OCI-LY7 (cell line): ENCODE results near the gene FOXN1. TPM values are rescaled to one million over a fixed set of nuclear protein-coding genes. Genes with fewer than 3 reads are reported as not detected.

Source experiments
- BruUV-seq: library from RNA; stranded (reverse); fragments of 400-500 nt; replicated peaks from 2 replicates; lab custom pipeline; 2021; lab: Mats Ljungman, UMichigan
- CTCF ChIA-PET: fragments of 300-600 bp; sonication (Branson Sonifier 250); formaldehyde crosslinking; loops from one replicate; lab custom pipeline; 2022; ENCODE audit warnings: antibody characterized with exemption; ENCODE audit not compliant: unreplicated experiment; lab: Charles Lee
- POLR2A ChIA-PET: fragments of 300-600 bp; sonication (Branson Sonifier 250); formaldehyde crosslinking; loops from one replicate; lab custom pipeline; 2022; ENCODE audit warnings: antibody characterized with exemption; lab: Charles Lee
- DNase-seq: peaks from one replicate; pipeline ENCODE4 v3.0.0-alpha.2; 2015; ENCODE audit warnings: low spot score
- H2AFZ ChIP-seq: fragments of 200-600 bp; sonication (generic), shearing (Covaris generic); 2 replicates; pipeline ENCODE4 v1.6.1; 2014; ENCODE audit warnings: mild to moderate bottlenecking, antibody characterized with exemption, low read length, moderate library complexity
- H3K27ac ChIP-seq: fragments of 200-600 bp; sonication (generic); 2 replicates; pipeline ENCODE4 v1.5.1; 2014; ENCODE audit warnings: mixed run types, low read depth, mild to moderate bottlenecking, moderate library complexity, low read length, inconsistent platforms; ENCODE audit not compliant: poor library complexity, severe bottlenecking
- H3K36me3 ChIP-seq: fragments of 200-600 bp; sonication (generic); 2 replicates; pipeline ENCODE4 v1.6.1; 2014; ENCODE audit warnings: mild to moderate bottlenecking, antibody characterized with exemption, low read length, moderate library complexity, mixed read lengths; ENCODE audit not compliant: insufficient read depth
- H3K4me1 ChIP-seq: fragments of 200-600 bp; sonication (generic); 2 replicates; pipeline ENCODE4 v1.5.1; 2014; ENCODE audit warnings: mild to moderate bottlenecking, low read length; ENCODE audit not compliant: insufficient read depth, poor library complexity, severe bottlenecking
- H3K4me2 ChIP-seq: fragments of 200-600 bp; sonication (generic); 2 replicates; pipeline ENCODE4 v1.6.1; 2014; ENCODE audit warnings: mild to moderate bottlenecking, low read length
- H3K4me3 ChIP-seq: fragments of 200-600 bp; sonication (generic); 2 replicates; pipeline ENCODE4 v1.5.1; 2014; ENCODE audit warnings: mild to moderate bottlenecking, low read depth, low read length; ENCODE audit not compliant: poor library complexity, severe bottlenecking
- H3K79me2 ChIP-seq: fragments of 200-600 bp; sonication (generic); 2 replicates; pipeline ENCODE4 v1.6.1; 2016; ENCODE audit warnings: low read depth, mild to moderate bottlenecking, low read length, moderate library complexity, mixed read lengths; ENCODE audit not compliant: insufficient read depth
- H3K9me2 ChIP-seq: fragments of 200-600 bp; sonication (generic); 2 replicates; pipeline ENCODE4 v1.6.1; 2016; ENCODE audit warnings: mild to moderate bottlenecking, low read length, mixed read lengths; ENCODE audit not compliant: insufficient read depth
- H3K9me3 ChIP-seq: fragments of 200-600 bp; sonication (generic); 2 replicates; pipeline ENCODE4 v1.6.1; 2014; ENCODE audit warnings: mild to moderate bottlenecking, mixed run types, low read length, mixed read lengths
- H4K20me1 ChIP-seq: fragments of 200-600 bp; sonication (generic); 2 replicates; pipeline ENCODE4 v1.6.1; 2014; ENCODE audit warnings: mild to moderate bottlenecking, antibody characterized with exemption, low read length, moderate library complexity, mixed read lengths; ENCODE audit not compliant: insufficient read depth
- EZH2phosphoT487 ChIP-seq: fragments of 200-600 bp; sonication (generic); IDR thresholded peaks from 2 replicates; pipeline ENCODE4 v1.6.1; 2018; ENCODE audit warnings: low read depth, borderline replicate concordance, mild to moderate bottlenecking, mixed run types, antibody characterized with exemption, low read length, moderate library complexity, mixed read lengths
- intact Hi-C: fragments of 100-400 bp; cut with micrococcal nuclease; formaldehyde crosslinking; loops from one replicate; pipeline ENCODE4 v1.10.0; 2022; ENCODE audit not compliant: unreplicated experiment
- total RNA-seq, 2 experiments: library from RNA; depleted of rRNA in 1 of 2; stranded (reverse); fragments of >200 nt in 1 of 2; shearing (Covaris generic) in 1 of 2; gene quantifications; 2 replicates each; pipeline ENCODE4 v1.2.3, GENCODE V29; 2014 to 2022
- TF ChIP-seq, protein P1 (sequence below): fragments of 200-600 bp; sonication (generic); conservative IDR thresholded peaks from 2 replicates; pipeline ENCODE4 v1.5.1; 2014; ENCODE audit warnings: mild to moderate bottlenecking, antibody characterized with exemption, low read length, moderate library complexity, mixed read lengths

FOXN1 gene
- total RNA-seq, 2 experiments from 2014 or later = not detected

DNA sequence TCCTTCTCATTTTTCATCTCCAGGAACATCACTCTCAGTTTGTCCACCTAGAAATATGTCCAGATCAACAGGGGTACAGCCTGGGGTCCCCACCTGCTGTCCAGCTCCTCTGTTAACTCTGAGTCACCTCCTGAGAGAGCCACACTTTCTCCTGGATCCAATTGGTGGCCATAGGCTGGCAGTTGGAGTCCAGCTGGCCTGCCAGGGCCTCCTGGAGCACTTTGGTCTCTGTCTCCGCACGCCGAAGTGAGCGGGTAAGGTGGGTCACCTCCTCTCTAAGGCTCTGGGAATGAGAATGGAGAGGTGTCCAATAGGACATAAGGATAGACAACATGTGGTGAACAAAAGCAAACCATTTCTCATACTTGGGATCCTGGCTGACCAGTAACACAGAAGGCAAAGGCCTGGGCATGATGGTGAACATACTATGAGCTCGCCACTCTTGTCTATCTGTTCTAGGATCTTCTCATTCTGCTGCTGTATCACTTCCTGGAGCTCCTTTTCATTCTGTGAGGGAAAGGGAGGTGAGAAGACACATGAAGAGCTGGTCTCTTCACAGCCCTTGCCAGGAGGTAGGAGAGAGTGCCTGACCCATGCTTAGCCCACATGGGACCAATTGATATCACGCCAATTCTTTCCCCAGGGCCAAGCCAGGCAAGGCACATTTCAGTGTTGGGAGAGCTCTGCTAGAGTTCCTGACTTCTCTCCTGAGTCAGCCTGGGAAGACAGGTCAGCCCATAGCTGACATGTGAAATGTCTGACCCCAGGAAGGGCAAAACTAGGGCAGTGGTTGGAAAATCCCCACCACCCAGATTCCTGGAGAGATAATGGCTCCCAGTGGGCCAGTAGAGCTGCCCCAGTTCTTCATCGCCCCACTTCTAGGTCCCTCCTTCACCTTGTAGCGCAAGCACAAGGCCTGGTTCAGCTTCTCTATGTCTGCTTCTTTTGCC lies 72.4 kb downstream of the FOXN1 start:
- Histone ChIP-seq H3K4me3 (no peak overlapping the region), H3K4me2 (no peak overlapping the region), H3K36me3 (peaks cover 83% of the 10 kb centered on the region), H3K27ac (peak overlapping the region; percentile 58), H3K9me3 (no peaks in the 10 kb centered on the region), H4K20me1 (no peaks in the 10 kb centered on the region), H3K79me2 (no peaks in the 10 kb centered on the region), H2AFZ (no peak overlapping the region), H3K9me2 (no peaks in the 10 kb centered on the region), H3K4me1 (peaks cover 7% of the 10 kb centered on the region)
- POLR2A ChIA-PET = no interaction called here
- TF ChIP-seq, protein P1, sequence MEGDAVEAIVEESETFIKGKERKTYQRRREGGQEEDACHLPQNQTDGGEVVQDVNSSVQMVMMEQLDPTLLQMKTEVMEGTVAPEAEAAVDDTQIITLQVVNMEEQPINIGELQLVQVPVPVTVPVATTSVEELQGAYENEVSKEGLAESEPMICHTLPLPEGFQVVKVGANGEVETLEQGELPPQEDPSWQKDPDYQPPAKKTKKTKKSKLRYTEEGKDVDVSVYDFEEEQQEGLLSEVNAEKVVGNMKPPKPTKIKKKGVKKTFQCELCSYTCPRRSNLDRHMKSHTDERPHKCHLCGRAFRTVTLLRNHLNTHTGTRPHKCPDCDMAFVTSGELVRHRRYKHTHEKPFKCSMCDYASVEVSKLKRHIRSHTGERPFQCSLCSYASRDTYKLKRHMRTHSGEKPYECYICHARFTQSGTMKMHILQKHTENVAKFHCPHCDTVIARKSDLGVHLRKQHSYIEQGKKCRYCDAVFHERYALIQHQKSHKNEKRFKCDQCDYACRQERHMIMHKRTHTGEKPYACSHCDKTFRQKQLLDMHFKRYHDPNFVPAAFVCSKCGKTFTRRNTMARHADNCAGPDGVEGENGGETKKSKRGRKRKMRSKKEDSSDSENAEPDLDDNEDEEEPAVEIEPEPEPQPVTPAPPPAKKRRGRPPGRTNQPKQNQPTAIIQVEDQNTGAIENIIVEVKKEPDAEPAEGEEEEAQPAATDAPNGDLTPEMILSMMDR = no peak
- no peak for TF ChIP-seq EZH2phosphoT487
- no TSS peak for BruUV-seq
- no peak for DNase-seq
- intact Hi-C loops = no loop called here
- CTCF ChIA-PET = no interaction called here

DNA sequence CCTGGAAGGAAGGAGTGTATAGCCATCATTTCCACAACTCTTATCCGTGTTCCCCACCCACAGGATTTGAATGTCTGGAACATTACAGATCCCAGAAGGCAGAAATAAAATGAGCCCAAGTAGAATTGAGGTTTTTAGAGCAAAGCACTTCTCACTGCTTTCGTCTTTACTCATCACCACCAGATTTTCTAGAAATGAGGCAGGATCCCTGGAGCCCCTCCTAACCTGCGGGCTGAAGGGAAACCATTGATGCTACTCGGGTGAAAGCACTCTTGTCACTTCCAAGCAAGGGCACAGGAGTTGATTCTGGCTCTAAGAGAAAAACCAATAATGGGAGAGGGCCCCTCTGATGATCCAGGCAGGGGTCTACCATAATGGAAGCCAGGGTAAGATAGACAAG lies 73.4 kb downstream of the FOXN1 start:
- Histone ChIP-seq H3K4me1 (peaks cover 7% of the 10 kb centered on the region), H2AFZ (no peak overlapping the region), H3K9me3 (no peaks in the 10 kb centered on the region), H3K4me2 (no peak overlapping the region), H3K36me3 (peaks cover 88% of the 10 kb centered on the region), H3K27ac (no peak overlapping the region), H3K79me2 (no peaks in the 10 kb centered on the region), H3K4me3 (no peak overlapping the region), H4K20me1 (no peaks in the 10 kb centered on the region), H3K9me2 (no peaks in the 10 kb centered on the region)
- BruUV-seq = no TSS peak
- no peak for DNase-seq
- intact Hi-C loops = no loop called here
- TF ChIP-seq, protein P1 = no peak
- no peak for TF ChIP-seq EZH2phosphoT487
- POLR2A ChIA-PET = no interaction called here
- CTCF ChIA-PET = no interaction called here

DNA sequence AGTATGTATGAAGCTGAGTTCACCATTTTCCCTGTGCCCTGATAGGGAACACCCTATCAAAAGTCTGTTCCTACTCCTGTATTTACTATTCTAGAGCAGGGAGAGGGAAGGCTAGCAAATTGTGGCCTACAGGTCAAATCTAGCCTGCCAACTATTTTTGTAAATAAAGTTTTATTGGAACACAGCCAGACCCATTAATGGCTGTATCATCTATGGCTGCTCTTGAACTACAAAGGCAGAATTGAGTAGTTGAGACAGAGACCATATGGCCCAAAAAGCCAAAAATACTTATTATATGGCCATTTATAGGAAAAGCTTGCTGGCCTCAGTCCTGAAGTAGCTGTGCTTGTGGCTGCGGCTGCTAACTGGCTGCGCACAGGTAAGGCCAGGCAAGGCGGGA lies 74.8 kb downstream of the FOXN1 start:
- H2AFZ ChIP-seq = no peak overlapping the region
- no TSS peak for BruUV-seq
- CTCF ChIA-PET = no interaction called here

More for the DNA sequence above, 74.8 kb downstream of the FOXN1 start:
- no peak for TF ChIP-seq EZH2phosphoT487
- TF ChIP-seq, protein P1 = no peak
- Histone ChIP-seq H3K36me3 (peaks cover 88% of the 10 kb centered on the region), H4K20me1 (no peaks in the 10 kb centered on the region), H3K4me2 (no peak overlapping the region), H3K79me2 (no peaks in the 10 kb centered on the region), H3K27ac (no peak overlapping the region), H3K4me1 (peaks cover 7% of the 10 kb centered on the region), H3K9me2 (no peaks in the 10 kb centered on the region), H3K9me3 (no peaks in the 10 kb centered on the region), H3K4me3 (no peak overlapping the region)
- POLR2A ChIA-PET = no interaction called here
- DNase-seq = no peak
- intact Hi-C loops = no loop called here
